Brain microvascular endothelial cell (primary cell): ENCODE data around the gene ENOX1.

Experiments
- DNase-seq: peaks from one replicate; pipeline ENCODE4 v3.0.0-alpha.2; 2020
- H3K27ac ChIP-seq: fragments of 250-450 bp; sonication (Bioruptor Pico); 2 replicates; pipeline ENCODE4 v1.5.1; 2020; ENCODE audit warnings: mild to moderate bottlenecking, moderate library complexity
- H3K27me3 ChIP-seq: fragments of 250-450 bp; sonication (Bioruptor Pico); replicated peaks from 2 replicates; pipeline ENCODE4 v1.5.1; 2020; ENCODE audit warnings: mild to moderate bottlenecking
- H3K36me3 ChIP-seq: fragments of 250-450 bp; sonication (Bioruptor Pico); replicated peaks from 2 replicates; pipeline ENCODE4 v1.5.1; 2020; ENCODE audit warnings: mild to moderate bottlenecking
- H3K4me3 ChIP-seq: 2 replicates; pipeline ENCODE4 v1.5.1; 2011; ENCODE audit warnings: low read depth, mild to moderate bottlenecking, control low read depth, low read length, moderate library complexity
- CTCF ChIP-seq: IDR thresholded peaks from 2 replicates; pipeline ENCODE4 v1.5.1; 2011; ENCODE audit warnings: low read depth, mild to moderate bottlenecking, moderate library complexity, low read length, control low read depth, inconsistent platforms; ENCODE audit errors: missing control alignments
- in situ Hi-C: cut with HindIII; loops from 2 replicates; pipeline ENCODE4 v1.10.0; 2017; ENCODE audit warnings: low sequenced_read_pairs, low pct_ligation_motif_present

The ENOX1 gene

DNA sequence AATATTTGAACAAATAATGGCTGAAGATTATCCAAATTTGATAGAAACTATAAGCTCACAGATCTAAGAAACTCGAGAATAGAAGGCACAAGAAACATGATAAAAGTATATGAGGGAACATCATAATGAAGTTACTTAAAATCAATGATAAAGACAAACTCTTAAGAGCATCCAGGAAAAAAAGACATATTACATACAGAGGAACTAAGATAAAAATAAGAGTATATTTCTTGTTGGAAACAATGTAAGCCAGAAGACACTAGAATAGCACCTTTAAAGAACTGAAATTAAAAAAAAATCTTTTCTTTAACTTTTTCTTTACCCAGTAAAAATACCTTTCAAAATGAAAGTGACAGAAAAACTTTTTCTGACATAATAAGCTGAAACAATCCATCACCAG, 407.0 kb downstream of the ENOX1 start:
- TF ChIP-seq CTCF, result no peak
- Histone ChIP-seq H3K27me3 (no peaks in the 10 kb centered on the region), H3K4me3 (no peak overlapping the region), H3K36me3 (no peaks in the 10 kb centered on the region), H3K27ac (no peak overlapping the region)
- no peak for DNase-seq
- in situ Hi-C loops, result no loop called here

DNA sequence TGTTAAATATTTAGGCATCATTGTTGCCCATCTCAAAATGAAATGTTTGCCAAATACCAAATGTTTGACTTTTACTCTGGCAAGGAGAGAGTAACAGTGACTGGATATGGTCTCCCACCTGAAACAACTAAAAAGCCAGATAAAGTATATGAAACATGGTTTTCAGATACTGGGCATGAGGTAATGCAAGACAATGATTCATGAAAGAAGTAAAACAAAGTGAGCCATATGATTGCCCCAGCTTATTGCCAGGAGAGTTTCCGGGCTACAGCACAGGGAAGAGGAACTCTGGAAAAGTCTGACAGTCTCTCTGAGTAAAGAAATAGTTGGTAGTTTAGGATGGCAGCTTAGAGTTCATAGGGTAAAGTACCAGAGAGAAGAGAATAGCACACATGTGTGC, 408.8 kb downstream of the ENOX1 start:
- in situ Hi-C loops, result no loop called here
- H3K27me3 ChIP-seq, result no peaks in the 10 kb centered on the region
- TF ChIP-seq CTCF, result no peak
- no peaks in the 10 kb centered on the region for H3K36me3 ChIP-seq
- H3K27ac ChIP-seq, result no peak overlapping the region
- H3K4me3 ChIP-seq, result no peak overlapping the region
- peak; percentile 14 for DNase-seq

DNA sequence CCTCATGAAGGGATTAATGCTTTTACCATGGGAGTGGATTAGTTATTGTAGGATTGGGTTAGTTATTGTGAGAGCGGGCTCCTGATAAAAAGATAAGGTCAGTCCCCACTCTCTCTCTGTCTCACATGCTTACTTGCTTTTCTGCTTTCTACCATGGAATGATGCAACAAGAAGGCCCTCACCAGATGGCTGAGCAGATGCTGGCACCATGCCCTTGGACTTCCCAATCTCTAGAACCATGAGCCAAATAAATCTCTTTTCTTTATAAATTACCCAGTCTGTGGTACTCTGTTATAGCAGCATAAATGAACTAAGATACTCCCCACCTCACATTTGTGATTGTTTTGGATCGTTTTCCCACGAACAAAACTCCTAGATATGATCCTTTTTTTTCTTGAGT, 409.6 kb downstream of the ENOX1 start:
- no peaks in the 10 kb centered on the region for H3K36me3 ChIP-seq
- H3K27ac ChIP-seq, result no peak overlapping the region
- in situ Hi-C loops, result no loop called here
- H3K27me3 ChIP-seq, result no peaks in the 10 kb centered on the region
- no peak for TF ChIP-seq CTCF
- no peak overlapping the region for H3K4me3 ChIP-seq
- no peak for DNase-seq

GRCh38 chr13:43376596-43376995, 410.2 kb downstream of the ENOX1 start:
- Histone ChIP-seq H3K27ac (no peak overlapping the region), H3K27me3 (no peaks in the 10 kb centered on the region), H3K4me3 (no peak overlapping the region), H3K36me3 (no peaks in the 10 kb centered on the region)
- TF ChIP-seq CTCF, result no peak
- no peak for DNase-seq
- in situ Hi-C loops, result no loop called here

DNA sequence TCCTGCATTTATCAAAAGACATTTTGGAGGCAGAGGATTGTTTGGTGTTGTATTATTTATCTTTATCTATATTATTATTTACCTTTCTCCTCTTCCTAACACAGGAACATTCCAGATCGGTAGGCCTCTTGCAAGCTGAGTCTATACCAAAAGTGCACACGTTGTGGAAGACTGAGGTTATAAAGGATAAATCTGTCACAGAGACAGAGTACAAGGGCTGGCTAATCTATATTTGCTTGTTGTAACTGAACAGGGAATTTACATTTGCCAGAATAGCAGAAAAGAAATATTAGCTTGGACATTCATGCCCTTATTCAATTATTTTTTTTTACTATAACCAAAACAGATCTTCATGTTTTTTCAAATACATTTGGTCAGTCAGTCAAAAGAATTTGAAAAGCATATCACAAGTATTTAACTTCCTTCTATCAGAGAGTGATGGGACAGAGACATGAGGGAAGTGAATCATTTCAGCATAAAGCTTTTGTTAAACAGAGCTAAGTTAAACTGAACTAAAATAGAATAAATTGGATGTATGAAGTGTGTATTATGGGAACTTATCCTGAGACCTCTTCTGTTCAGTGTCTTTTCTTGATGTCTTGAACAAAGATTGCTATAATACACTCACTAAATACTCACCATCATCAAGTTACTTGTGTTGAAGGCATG, 410.8 kb downstream of the ENOX1 start:
- no peaks in the 10 kb centered on the region for H3K36me3 ChIP-seq
- no peak overlapping the region for H3K4me3 ChIP-seq
- in situ Hi-C loops, result no loop called here
- H3K27ac ChIP-seq, result no peak overlapping the region
- H3K27me3 ChIP-seq, result no peaks in the 10 kb centered on the region
- TF ChIP-seq CTCF, result no peak
- DNase-seq, result no peak

DNA sequence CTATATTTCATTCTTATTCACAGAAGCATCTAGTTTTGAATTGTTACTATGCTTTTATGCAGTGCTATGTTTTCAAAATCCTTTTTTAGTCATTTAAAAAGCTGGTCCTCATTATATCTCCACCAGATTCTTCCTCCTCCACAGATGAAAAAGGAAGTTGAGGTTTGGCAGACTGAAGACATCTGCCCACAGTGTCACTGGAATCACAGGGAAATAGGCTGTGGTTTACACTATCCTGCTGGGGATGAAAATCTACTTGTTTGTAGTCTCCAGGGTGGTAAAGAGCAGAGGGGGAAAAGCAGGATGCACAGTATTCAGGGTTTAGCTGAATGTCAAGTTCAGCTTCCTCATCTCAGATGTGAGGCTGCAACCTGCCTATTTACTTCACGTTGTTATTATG, 412.2 kb downstream of the ENOX1 start:
- Histone ChIP-seq H3K4me3 (no peak overlapping the region), H3K27ac (no peak overlapping the region), H3K27me3 (no peaks in the 10 kb centered on the region), H3K36me3 (no peaks in the 10 kb centered on the region)
- in situ Hi-C loops, result no loop called here
- TF ChIP-seq CTCF, result no peak
- peak; percentile 18 for DNase-seq
